ENCODE measurements around the gene ZPBP.

Gene ZPBP

DNA sequence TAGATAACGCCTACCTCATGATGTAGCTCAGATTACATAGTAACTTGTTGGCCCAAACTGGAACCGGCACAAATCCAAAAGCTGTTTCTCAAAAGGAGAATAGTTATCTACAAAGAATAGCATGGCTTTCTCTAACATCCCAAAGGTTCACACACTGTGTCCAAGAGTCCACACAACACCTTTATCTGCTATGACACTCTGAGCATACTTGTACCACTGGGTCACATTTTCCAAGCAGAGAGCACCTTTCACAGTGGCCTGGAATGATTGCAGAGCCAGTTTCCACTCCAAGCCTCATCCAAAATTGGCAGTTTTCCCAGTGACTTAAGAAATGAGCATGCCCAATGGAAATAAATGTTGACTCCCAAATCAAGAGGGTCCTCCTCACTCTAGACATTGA, 164.3 kb downstream of the ZPBP start:
- TF ChIP-seq, protein P1, sequence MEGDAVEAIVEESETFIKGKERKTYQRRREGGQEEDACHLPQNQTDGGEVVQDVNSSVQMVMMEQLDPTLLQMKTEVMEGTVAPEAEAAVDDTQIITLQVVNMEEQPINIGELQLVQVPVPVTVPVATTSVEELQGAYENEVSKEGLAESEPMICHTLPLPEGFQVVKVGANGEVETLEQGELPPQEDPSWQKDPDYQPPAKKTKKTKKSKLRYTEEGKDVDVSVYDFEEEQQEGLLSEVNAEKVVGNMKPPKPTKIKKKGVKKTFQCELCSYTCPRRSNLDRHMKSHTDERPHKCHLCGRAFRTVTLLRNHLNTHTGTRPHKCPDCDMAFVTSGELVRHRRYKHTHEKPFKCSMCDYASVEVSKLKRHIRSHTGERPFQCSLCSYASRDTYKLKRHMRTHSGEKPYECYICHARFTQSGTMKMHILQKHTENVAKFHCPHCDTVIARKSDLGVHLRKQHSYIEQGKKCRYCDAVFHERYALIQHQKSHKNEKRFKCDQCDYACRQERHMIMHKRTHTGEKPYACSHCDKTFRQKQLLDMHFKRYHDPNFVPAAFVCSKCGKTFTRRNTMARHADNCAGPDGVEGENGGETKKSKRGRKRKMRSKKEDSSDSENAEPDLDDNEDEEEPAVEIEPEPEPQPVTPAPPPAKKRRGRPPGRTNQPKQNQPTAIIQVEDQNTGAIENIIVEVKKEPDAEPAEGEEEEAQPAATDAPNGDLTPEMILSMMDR (IDR thresholded peaks at IDR 0.05; ENCODE audit: low read depth, low read length, missing control alignments), result no peak
- H3K4me3 ChIP-seq (ENCODE audit: low read depth, low read length), result no peak overlapping the region
- DNase-seq (ENCODE audit: low read depth), result no peak

DNA sequence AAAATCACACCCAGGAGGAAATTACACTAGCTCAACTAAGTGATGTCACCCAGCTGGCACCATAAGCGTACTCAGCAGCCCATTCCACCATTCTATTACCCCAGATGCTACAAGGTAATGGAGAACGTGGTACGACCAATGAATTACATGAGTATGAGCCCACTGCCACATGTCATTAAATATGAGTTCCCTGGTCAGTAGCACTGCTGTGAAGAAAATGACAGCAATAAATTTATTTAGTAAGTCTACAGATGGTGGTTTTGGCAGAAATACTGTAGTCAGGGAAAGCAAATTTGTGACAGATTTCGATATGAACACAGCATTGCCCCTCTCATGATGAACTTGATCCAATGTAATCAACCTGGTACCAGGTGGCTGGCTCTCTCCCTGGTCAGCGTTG, 165.4 kb downstream of the ZPBP start:
- TF ChIP-seq, protein P1 (IDR thresholded peaks at IDR 0.05; ENCODE audit: low read depth, low read length, missing control alignments), result no peak
- no peak for DNase-seq (ENCODE audit: low read depth)
- no peak overlapping the region for H3K4me3 ChIP-seq (ENCODE audit: low read depth, low read length)

DNA sequence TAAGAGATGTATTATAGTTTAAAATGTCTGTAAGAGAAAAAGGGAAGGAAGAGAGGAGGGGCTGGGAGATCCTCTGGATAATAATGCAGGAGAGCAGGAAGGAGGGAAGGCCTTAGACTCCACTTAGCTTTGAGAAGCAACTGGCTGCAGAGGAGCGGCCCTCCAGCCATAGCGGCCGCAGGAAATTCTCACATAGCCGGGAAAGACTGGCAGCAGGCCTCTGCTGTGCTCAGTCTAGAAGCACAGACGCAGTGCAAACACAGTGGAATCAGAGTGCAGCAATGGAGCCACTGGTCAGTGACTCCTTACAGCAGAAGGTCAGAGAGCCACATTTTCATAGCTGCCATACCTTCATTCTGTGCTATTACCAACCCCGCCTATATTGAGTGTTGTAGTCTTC, 166.3 kb downstream of the ZPBP start:
- H3K4me3 ChIP-seq (ENCODE audit: low read depth, low read length), result no peak overlapping the region
- no peak for DNase-seq (ENCODE audit: low read depth)
- TF ChIP-seq, protein P1 (IDR thresholded peaks at IDR 0.05; ENCODE audit: low read depth, low read length, missing control alignments), result no peak

DNA sequence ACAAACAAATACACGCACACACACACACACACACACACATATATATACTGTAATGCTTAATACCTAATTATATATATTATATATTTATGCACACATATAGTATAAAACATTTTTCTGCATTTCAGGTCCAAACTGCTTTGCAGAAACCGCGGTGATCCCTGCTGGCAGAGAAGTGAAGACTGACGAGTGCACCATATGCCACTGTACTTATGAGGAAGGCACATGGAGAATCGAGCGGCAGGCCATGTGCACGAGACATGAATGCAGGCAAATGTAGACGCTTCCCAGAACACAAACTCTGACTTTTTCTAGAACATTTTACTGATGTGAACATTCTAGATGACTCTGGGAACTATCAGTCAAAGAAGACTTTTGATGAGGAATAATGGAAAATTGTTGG, 181.1 kb downstream of the ZPBP start:
- TF ChIP-seq, protein P1 (IDR thresholded peaks at IDR 0.05; ENCODE audit: low read depth, low read length, missing control alignments), result no peak
- no peak overlapping the region for H3K4me3 ChIP-seq (ENCODE audit: low read depth, low read length)
- DNase-seq (ENCODE audit: low read depth), result no peak

DNA sequence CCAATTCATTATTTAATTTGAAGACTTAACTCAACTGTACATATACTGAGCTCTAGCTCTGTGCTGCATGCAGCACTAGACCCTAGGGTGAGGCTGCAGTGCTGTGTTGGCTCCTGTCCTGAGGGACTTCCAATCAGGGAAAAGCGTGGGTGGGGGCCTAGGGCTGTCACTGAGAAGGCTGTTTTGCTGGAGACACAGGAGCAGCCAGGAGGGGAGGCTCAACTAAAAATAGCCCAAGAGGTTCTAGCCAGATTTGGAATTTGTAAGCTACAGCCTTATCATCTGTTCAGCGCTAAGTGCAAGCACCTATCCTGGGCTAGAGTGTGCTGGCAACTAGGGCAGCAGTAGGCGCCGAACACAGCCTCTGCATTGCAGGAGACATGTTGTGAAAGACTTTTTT, 198.5 kb downstream of the ZPBP start:
- TF ChIP-seq, protein P1 (IDR thresholded peaks at IDR 0.05; ENCODE audit: low read depth, low read length, missing control alignments), result no peak
- no peak for DNase-seq (ENCODE audit: low read depth)
- no peak overlapping the region for H3K4me3 ChIP-seq (ENCODE audit: low read depth, low read length)

DNA sequence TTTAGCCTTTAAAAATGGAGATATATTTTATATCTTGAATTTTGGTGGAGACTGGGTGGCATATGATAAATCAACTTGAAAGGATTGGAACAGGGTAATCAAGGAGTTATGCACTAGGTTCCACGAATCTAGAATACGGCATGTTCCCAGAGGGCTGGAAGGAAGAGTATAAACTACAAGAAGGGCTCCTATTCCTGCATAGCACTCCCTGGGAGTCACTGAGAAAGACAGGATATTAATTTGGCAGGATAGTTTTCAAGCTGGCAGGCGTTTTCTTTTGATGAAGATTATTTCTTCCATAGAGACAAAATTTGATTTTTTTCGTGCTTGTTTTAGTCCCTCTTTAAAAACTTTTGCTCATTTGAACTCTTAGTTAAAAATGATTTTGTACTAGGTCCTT, 199.9 kb downstream of the ZPBP start:
- no peak for DNase-seq (ENCODE audit: low read depth)
- TF ChIP-seq, protein P1 (IDR thresholded peaks at IDR 0.05; ENCODE audit: low read depth, low read length, missing control alignments), result no peak
- H3K4me3 ChIP-seq (ENCODE audit: low read depth, low read length), result no peak overlapping the region

DNA sequence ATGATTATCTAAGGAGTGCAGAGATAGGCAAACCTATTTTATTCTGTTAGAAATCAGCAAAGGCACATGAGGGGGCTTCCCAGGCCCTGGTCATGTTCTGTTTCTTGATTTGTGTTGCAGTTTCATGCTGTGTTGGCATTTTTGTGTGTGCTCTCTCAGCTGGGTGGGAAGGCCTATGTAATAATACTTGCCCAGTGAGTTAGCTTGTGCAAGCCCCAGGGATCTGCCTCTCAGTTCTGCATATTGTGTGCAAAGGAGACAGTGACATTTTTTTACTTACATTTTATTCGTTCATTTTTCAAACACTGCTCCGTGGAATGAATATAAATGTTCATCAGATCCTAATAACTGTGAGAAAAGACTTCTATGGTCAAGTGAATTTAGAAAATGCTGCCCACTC, 200.6 kb downstream of the ZPBP start:
- DNase-seq (ENCODE audit: low read depth), result no peak
- TF ChIP-seq, protein P1 (IDR thresholded peaks at IDR 0.05; ENCODE audit: low read depth, low read length, missing control alignments), result no peak
- H3K4me3 ChIP-seq (ENCODE audit: low read depth, low read length), result no peak overlapping the region

Data from GM12864 (cell line).